Muscle layer of colon (tissue), 2 donors: ENCODE data around the gene NDUFS2.
A peak's percentile ranks its signal among the peaks of the same experiment; 100 is the strongest.

Experiments
- H3K27ac ChIP-seq: one replicate; pipeline ENCODE4 v1.7.0; 2013; ENCODE audit warnings: low read depth, mild to moderate bottlenecking, low read length, moderate library complexity
- H3K27me3 ChIP-seq, 2 donors: one replicate each; pipeline ENCODE4 v1.7.0; 2013; ENCODE audit warnings: low read length in 2 of 2, mild to moderate bottlenecking in 2 of 2; ENCODE audit not compliant: insufficient read depth in 2 of 2, control insufficient read depth in 1 of 2
- H3K36me3 ChIP-seq: one replicate; pipeline ENCODE4 v1.7.0; 2013; ENCODE audit warnings: mild to moderate bottlenecking, low read length; ENCODE audit not compliant: insufficient read depth
- H3K4me1 ChIP-seq: one replicate; pipeline ENCODE4 v1.7.0; 2013; ENCODE audit warnings: mild to moderate bottlenecking, low read length; ENCODE audit not compliant: insufficient read depth
- H3K4me3 ChIP-seq, 2 donors: one replicate each; pipeline ENCODE4 v1.7.0; 2013; ENCODE audit warnings: low read length in 2 of 2, low read depth in 1 of 2, mild to moderate bottlenecking in 1 of 2, moderate library complexity in 1 of 2
- H3K9ac ChIP-seq: one replicate; pipeline ENCODE4 v1.7.0; 2013; ENCODE audit warnings: low read length
- H3K9me3 ChIP-seq: one replicate; pipeline ENCODE4 v1.7.0; 2013; ENCODE audit warnings: mild to moderate bottlenecking, low read length
- donor health status: abdominal sarcoma.
- donor health status: Adenocarcinoma of cecum.

NDUFS2 gene

DNA sequence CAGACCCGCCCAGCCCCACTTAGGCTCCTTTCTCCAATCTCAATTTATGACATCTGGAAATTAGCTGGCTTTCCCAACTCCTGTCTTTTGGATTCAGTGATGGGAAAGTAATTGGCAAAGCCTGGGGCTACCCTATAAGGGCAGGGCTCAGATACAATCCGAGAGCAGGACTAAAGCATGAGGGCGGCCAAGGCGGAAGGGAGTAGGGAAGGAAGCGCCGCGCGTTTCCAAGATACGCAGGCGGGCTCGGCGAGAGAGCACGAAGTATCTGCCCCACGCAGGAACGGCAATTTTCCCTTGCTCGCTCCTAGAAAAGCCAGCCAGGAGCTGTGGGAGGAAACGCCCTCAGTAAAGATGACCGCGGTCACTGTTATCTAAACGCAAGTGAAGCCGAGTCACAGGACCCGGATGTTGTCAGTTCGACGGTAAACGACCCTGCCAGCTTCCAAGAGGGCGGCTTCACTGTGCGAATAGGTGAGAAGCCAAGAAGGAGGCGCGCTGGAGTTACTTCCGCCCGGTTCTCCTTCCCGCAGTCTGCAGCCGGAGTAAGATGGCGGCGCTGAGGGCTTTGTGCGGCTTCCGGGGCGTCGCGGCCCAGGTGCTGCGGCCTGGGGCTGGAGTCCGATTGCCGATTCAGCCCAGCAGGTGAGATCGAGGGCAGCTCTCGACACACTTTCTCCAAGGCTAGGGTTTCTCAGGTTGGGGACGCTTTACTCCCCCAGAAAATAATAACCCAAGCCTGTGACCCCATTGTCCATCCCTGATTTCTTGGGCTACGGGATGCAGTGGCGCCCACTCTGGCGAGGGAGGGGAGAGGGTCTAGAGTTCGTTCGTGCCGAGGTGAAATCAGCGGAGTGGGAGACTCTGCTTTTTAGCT lies at the start of gene NDUFS2:
TSS of gene NDUFS2 (plus strand) at position 532 of the 877 bp plus-strand sequence. CDS start at position 551, 19 bp downstream.
- Histone ChIP-seq H3K27ac (peak within 1 kb of the TSS; percentile 81), H3K4me3 (peak within 1 kb of the TSS; percentile 46 to 100), H3K36me3 (peaks cover 28% of the 10 kb centered on the region), H3K9me3 (no peaks in the 10 kb centered on the region), H3K9ac (peak within 1 kb of the TSS; percentile 98), H3K4me1 (peaks cover 65% of the 10 kb centered on the region), H3K27me3 (no peaks in the 10 kb centered on the region)

DNA sequence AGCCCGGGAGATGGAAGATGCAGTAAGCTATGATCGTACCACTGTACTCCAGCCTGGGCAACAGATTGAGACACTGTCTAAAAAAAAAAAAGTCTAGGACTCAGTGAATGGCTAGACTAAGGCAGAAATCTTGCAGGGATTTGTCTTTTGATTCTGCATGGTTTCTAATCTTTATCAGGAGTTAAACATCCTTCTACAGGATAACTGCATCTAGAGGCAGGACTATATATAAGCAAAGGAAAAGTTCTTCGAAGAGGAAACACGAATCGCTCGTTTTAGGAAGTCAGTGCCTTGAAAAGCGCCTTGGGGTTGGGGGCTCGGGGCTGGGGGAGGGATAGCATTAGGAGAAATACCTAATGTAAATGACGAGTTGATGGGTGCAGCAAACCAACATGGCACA lies 49.0 kb upstream of the NDUFS2 start:
- Histone ChIP-seq H3K9me3 (no peaks in the 10 kb centered on the region), H3K27ac (peak overlapping the region; percentile 42), H3K4me3 (peak overlapping the region in 1 of 2 donors; percentile 85), H3K9ac (no peak overlapping the region), H3K4me1 (peaks cover 11% of the 10 kb centered on the region), H3K27me3 (no peaks in the 10 kb centered on the region), H3K36me3 (peaks cover 12% of the 10 kb centered on the region)

- peak within 1 kb of the TSS; percentile 53 to 85 for H3K4me3 ChIP-seq
- no peaks in the 10 kb centered on the region for H3K27me3 ChIP-seq
- H3K9me3 ChIP-seq: no peaks in the 10 kb centered on the region
- peaks cover 15% of the 10 kb centered on the region for H3K36me3 ChIP-seq
- H3K27ac ChIP-seq: peak within 1 kb of the TSS; percentile 89
- peak within 1 kb of the TSS; percentile 92 for H3K9ac ChIP-seq
- H3K4me1 ChIP-seq: peaks cover 16% of the 10 kb centered on the region
Measured at GRCh38 chr1:161153682-161154337, 48.4 kb upstream of the NDUFS2 start, which contains the start of gene UFC1. TSS of gene UFC1 (plus strand) at chr1:161153978. CDS start at chr1:161153998, 20 bp downstream.

DNA sequence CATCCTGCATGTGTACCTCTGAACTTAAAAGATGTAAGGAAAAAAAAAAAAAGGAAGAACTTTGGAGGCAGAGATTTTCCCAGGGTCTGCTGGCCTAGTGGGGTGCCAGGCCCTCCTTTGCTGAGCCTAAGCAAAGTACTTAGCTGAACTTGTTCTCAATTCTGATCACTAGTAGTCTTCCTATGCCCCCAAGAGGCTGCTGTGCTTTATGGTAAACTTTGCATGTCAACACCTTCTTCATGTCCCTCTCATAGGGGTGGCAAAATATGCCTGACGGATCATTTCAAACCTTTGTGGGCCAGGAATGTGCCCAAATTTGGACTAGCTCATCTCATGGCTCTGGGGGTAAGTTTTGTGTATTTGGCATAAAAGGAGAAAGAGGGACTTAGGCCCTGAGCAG lies 44.3 kb upstream of the NDUFS2 start:
- peaks cover 35% of the 10 kb centered on the region for H3K4me1 ChIP-seq
- no peaks in the 10 kb centered on the region for H3K9me3 ChIP-seq
- no peak overlapping the region for H3K9ac ChIP-seq
- no peak overlapping the region for H3K27ac ChIP-seq
- H3K36me3 ChIP-seq: peaks cover 34% of the 10 kb centered on the region
- no peaks in the 10 kb centered on the region for H3K27me3 ChIP-seq
- H3K4me3 ChIP-seq: no peak overlapping the region

DNA sequence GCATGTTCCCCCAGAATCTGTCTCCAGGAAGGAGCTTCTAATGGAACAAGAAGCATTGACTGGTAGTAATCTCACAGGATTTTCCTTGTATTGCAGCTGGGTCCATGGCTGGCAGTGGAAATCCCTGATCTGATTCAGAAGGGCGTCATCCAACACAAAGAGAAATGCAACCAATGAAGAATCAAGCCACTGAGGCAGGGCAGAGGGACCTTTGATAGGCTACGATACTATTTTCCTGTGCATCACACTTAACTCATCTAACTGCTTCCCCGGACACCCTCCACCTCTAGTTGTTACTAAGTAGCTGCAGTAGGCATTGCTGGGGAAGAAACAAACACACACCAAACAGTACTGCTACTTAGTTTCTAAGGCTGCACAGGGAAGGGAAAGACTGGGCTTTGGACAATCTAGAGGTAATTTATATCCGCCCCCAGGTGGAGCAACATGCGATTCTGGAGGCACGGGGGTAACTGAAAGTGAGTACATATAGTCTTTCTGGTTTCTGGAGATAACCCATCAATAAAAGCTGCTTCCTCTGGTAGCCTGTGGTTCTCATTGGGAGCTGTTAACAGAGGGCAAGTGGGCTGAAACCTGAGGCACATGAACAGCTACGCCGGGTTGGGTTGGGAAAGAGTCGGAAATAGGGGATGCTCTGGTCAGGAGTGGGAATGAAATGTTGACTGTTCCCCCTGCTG lies 43.7 kb upstream of the NDUFS2 start:
- peaks cover 32% of the 10 kb centered on the region for H3K4me1 ChIP-seq
- peak overlapping the region in 1 of 2 donors; percentile 64 for H3K4me3 ChIP-seq
- H3K9me3 ChIP-seq: no peaks in the 10 kb centered on the region
- peaks cover 40% of the 10 kb centered on the region for H3K36me3 ChIP-seq
- H3K9ac ChIP-seq: peak overlapping the region; percentile 79
- H3K27ac ChIP-seq: peak overlapping the region; percentile 85
- no peaks in the 10 kb centered on the region for H3K27me3 ChIP-seq

DNA sequence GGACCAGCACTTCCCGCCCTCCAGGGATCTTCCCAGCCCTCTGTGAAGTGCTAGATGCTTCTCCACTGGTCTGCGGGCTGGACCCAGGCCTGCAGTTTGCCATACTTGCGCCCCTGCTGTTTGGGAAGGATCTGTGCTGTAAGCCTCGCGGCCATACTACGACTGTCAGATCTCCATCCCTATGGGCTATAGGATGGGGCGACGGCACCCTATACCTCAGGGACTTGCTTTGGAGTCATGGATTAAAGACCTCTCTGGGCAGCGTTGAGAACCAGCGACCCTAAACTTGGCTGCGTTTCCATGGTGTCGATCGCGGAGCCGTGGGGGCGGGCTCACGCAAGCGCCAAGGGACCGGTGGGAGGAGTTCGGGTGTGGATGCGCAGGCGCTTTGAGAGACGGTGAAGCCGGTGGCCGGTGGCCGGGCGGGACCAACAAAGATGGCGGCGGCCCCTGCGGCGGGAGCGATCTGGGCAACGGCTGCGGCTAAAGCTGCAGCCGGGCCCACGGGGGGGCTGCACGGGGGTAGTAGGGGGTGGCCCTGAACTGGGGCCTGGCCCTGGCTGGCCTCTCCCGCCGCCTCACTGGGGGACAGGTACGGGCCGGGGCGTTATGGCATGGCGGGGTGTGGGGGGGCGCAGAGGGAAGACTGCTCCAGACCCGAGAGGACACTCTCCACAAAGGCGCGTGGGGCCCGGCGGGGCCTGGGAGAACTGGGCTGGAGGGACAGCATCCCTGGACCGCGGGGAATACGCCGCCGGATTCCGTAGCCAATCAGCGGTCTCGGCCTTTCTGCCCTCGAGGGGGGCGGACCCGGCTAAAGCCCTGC lies 42.9 kb upstream of the NDUFS2 start, which contains the start of gene USP21:
TSS of gene USP21 (plus strand) at position 414 of the 826 bp plus-strand sequence. CDS start 1,141 bp downstream, outside the sequence.
- H3K9me3 ChIP-seq: no peaks in the 10 kb centered on the region
- H3K4me3 ChIP-seq: peak within 1 kb of the TSS; percentile 64 to 85
- peaks cover 32% of the 10 kb centered on the region for H3K4me1 ChIP-seq
- H3K9ac ChIP-seq: peak within 1 kb of the TSS; percentile 79
- no peaks in the 10 kb centered on the region for H3K27me3 ChIP-seq
- H3K36me3 ChIP-seq: peaks cover 48% of the 10 kb centered on the region
- H3K27ac ChIP-seq: peak within 1 kb of the TSS; percentile 85

GRCh38 chr1:161159913-161160243 lies 42.3 kb upstream of the NDUFS2 start:
- Histone ChIP-seq H3K27me3 (no peaks in the 10 kb centered on the region), H3K4me3 (peak overlapping the region; percentile 64 to 85), H3K9ac (peak overlapping the region; percentile 79), H3K27ac (peak overlapping the region; percentile 85), H3K9me3 (no peaks in the 10 kb centered on the region), H3K4me1 (peaks cover 27% of the 10 kb centered on the region), H3K36me3 (peaks cover 54% of the 10 kb centered on the region)

GRCh38 chr1:161160671-161161145 lies 41.5 kb upstream of the NDUFS2 start:
- H3K4me3 ChIP-seq: peak overlapping the region in 1 of 2 donors; percentile 64
- no peak overlapping the region for H3K27ac ChIP-seq
- H3K27me3 ChIP-seq: no peaks in the 10 kb centered on the region
- no peaks in the 10 kb centered on the region for H3K9me3 ChIP-seq
- H3K9ac ChIP-seq: no peak overlapping the region
- H3K4me1 ChIP-seq: peaks cover 32% of the 10 kb centered on the region
- H3K36me3 ChIP-seq: peaks cover 55% of the 10 kb centered on the region

DNA sequence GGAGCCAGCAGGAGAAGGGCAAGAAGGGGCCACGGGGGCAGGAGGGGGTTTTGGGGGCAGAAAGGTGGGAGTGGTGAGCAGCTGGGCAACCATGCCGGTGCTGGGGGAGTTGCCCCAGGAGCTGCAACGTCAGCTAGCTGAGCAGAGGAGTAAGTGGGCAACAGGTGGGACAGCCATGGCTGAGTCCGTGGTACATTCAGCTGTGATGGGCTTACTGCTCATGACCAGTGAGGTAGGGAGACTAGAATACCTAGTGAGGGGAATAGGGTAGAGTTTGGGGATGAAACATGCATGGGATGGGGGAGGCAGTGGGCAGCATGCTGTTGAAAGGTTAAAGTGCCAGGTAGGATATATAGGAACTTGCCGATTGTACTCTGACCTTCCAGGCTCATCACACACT lies 40.5 kb upstream of the NDUFS2 start:
- Histone ChIP-seq H3K9ac (no peak overlapping the region), H3K4me1 (peaks cover 32% of the 10 kb centered on the region)

DNA sequence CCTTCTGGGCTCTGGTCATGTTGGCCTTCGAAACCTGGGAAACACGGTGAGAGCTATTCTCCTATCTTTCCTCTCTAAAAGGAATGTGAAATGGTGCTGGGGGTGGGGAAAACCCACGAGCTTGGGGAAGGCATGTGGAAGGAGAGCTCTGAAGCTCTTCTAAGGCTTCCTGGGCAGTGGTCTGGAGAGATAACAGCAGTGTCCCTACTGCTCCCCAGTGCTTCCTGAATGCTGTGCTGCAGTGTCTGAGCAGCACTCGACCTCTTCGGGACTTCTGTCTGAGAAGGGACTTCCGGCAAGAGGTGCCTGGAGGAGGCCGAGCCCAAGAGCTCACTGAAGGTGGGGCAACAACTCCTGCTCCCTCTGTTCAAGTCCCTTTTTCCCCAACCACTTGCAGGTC lies 40.1 kb upstream of the NDUFS2 start:
- H3K27me3 ChIP-seq: no peaks in the 10 kb centered on the region
- H3K4me1 ChIP-seq: peaks cover 34% of the 10 kb centered on the region
- H3K9ac ChIP-seq: no peak overlapping the region
- H3K4me3 ChIP-seq: no peak overlapping the region
- H3K9me3 ChIP-seq: no peaks in the 10 kb centered on the region
- H3K27ac ChIP-seq: no peak overlapping the region
- H3K36me3 ChIP-seq: peaks cover 52% of the 10 kb centered on the region

More for the DNA sequence above, 40.5 kb upstream of the NDUFS2 start:
- Histone ChIP-seq H3K27me3 (no peaks in the 10 kb centered on the region), H3K4me3 (no peak overlapping the region), H3K36me3 (peaks cover 55% of the 10 kb centered on the region), H3K9me3 (no peaks in the 10 kb centered on the region), H3K27ac (no peak overlapping the region)
